ENCODE results near the gene PDZK1.

DNA sequence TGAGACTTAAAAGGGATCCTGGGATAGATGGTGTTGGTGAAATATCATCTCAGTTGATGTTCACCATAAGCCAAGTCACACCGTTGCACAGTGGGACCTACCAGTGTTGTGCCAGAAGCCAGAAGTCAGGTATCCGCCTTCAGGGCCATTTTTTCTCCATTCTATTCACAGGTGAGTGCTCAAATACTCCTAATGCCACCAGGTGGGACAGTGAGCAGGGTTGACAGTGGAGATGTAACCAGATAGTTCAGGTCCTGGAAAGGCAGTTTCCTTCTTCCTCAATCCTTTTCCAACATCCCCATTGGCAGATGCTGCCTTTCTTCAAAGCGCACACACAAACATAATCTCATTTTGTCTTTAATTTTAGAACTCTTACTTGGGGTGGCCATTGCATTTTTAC is 23.7 kb upstream of the PDZK1 start:
- TF ChIP-seq, protein P1, sequence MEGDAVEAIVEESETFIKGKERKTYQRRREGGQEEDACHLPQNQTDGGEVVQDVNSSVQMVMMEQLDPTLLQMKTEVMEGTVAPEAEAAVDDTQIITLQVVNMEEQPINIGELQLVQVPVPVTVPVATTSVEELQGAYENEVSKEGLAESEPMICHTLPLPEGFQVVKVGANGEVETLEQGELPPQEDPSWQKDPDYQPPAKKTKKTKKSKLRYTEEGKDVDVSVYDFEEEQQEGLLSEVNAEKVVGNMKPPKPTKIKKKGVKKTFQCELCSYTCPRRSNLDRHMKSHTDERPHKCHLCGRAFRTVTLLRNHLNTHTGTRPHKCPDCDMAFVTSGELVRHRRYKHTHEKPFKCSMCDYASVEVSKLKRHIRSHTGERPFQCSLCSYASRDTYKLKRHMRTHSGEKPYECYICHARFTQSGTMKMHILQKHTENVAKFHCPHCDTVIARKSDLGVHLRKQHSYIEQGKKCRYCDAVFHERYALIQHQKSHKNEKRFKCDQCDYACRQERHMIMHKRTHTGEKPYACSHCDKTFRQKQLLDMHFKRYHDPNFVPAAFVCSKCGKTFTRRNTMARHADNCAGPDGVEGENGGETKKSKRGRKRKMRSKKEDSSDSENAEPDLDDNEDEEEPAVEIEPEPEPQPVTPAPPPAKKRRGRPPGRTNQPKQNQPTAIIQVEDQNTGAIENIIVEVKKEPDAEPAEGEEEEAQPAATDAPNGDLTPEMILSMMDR (conservative IDR thresholded peaks at IDR 0.05; ENCODE audit: low read length): no peak
- TF ChIP-seq EZH2phosphoT487 (IDR thresholded peaks at IDR 0.05; ENCODE audit: borderline replicate concordance): no peak

Data from Loucy (cell line).